Osteoblast (primary cell): ENCODE measurements around the gene DPH1. TPM values are rescaled to one million over a fixed set of nuclear protein-coding genes. Genes with fewer than 3 reads are reported as not detected.
A peak's percentile ranks its signal among the peaks of the same experiment; 100 is the strongest.

Experiments used
- DNase-seq: peaks from one replicate; pipeline ENCODE4 v3.0.0; 2011; ENCODE audit warnings: low spot score, mixed read lengths; ENCODE audit not compliant: insufficient read length; ENCODE audit errors: missing footprints
- H2AFZ ChIP-seq: 2 replicates; pipeline ENCODE4 v1.6.0; 2011; ENCODE audit warnings: mild to moderate bottlenecking, low read length
- H3K27ac ChIP-seq: 2 replicates; pipeline ENCODE4 v1.5.1; 2011; ENCODE audit warnings: mild to moderate bottlenecking, low read depth, low read length, moderate library complexity
- H3K27me3 ChIP-seq: 2 replicates; pipeline ENCODE4 v1.6.0; 2012; ENCODE audit warnings: mild to moderate bottlenecking, control low read depth, inconsistent platforms, low read length, moderate library complexity; ENCODE audit not compliant: insufficient read depth
- H3K36me3 ChIP-seq: 2 replicates; pipeline ENCODE4 v1.5.1; 2011; ENCODE audit warnings: mild to moderate bottlenecking, low read length, control low read depth, moderate library complexity; ENCODE audit not compliant: insufficient read depth
- H3K4me1 ChIP-seq: 2 replicates; pipeline ENCODE4 v1.5.1; 2011; ENCODE audit warnings: mild to moderate bottlenecking, low read length, control low read depth, moderate library complexity; ENCODE audit not compliant: insufficient read depth
- H3K4me2 ChIP-seq: 2 replicates; pipeline ENCODE4 v1.6.0; 2011; ENCODE audit warnings: mild to moderate bottlenecking, low read length; ENCODE audit not compliant: insufficient read depth
- H3K4me3 ChIP-seq: fragments of 200-600 bp; sonication (generic); 3 replicates; pipeline ENCODE4 v1.5.1; 2012; ENCODE audit warnings: mild to moderate bottlenecking, low read length, inconsistent platforms; ENCODE audit not compliant: insufficient read depth
- H3K79me2 ChIP-seq: 2 replicates; pipeline ENCODE4 v1.6.0; 2012; ENCODE audit warnings: mild to moderate bottlenecking, low read length, control low read depth, inconsistent platforms; ENCODE audit not compliant: insufficient read depth
- H3K9me3 ChIP-seq: 2 replicates; pipeline ENCODE4 v1.5.1; 2011; ENCODE audit warnings: low read depth, low read length, control low read depth
- H4K20me1 ChIP-seq: 2 replicates; pipeline ENCODE4 v1.6.0; 2012; ENCODE audit warnings: mild to moderate bottlenecking, low read length, control low read depth; ENCODE audit not compliant: insufficient read depth
- CTCF ChIP-seq: IDR thresholded peaks from 2 replicates; pipeline ENCODE4 v1.5.1; 2011; ENCODE audit warnings: mild to moderate bottlenecking, low read depth, low read length, moderate library complexity; ENCODE audit errors: extremely low read depth
- total RNA-seq: library from RNA; depleted of rRNA; stranded (reverse); fragments of >200 nt; gene quantifications from 2 replicates; pipeline ENCODE4 v1.2.3, GENCODE V29; 2012

The DPH1 gene
- total RNA-seq, 1 donor: 63.7 TPM

DNA sequence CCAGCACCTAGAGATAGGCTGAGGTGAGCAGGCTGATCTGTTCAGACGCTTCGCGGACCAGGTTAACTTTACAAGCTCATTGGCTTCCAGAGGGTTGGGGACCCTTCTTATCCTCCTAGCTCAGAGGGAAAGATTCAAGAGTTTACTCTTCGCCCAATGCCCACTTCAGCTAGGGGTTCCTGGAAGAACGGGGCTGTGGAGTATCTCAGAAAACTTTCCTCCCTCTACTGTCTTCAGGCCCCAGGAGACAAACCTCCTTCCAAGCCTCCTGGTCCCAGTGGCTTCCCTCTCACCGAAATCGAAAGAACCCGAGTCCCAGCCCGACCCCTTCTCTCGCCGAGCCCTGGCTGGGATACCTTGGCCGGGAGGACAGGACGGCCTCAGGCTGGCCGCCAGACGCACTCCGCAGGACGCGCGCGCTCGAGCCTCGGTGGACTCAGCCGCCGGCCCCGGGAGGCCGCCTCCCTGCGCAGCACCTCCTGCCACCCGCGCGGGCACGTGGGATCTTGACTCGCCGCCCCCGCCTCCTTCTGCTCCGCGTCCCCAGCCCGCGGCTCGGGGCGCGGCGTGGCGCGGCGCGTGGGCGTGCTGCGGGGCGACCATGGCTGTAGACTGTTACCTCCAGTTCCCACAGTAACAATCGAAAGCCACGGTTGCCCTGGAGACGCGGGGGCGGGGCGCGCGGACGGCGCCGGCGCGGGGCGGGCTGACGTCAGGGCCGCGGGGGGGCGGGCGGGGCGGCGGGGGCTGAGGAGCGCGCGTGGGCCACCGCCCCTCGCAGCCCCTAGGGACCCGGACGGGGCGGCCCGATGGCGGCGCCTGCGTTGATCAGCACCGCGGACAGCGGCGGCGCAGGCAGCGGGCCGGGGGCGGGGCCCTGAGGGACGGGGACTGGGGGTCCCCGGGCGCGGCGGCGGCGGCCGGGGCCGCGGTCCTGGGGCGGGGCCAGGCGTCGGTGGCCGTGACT is 19.7 kb downstream of the DPH1 start:
- H2AFZ ChIP-seq: peak overlapping the region; percentile 70
- peaks cover 5% of the 10 kb centered on the region for H3K36me3 ChIP-seq
- peak overlapping the region; percentile 88 for H3K27ac ChIP-seq
- H4K20me1 ChIP-seq: no peaks in the 10 kb centered on the region
- H3K79me2 ChIP-seq: peaks cover 2% of the 10 kb centered on the region
- no peak for TF ChIP-seq CTCF
- peaks cover 7% of the 10 kb centered on the region for H3K27me3 ChIP-seq
- DNase-seq: peak; percentile 99
- H3K4me1 ChIP-seq: peaks cover 16% of the 10 kb centered on the region
- no peaks in the 10 kb centered on the region for H3K9me3 ChIP-seq
- H3K4me2 ChIP-seq: peak overlapping the region; percentile 100
- H3K4me3 ChIP-seq: peak overlapping the region; percentile 89

- peaks cover 17% of the 10 kb centered on the region for H3K4me1 ChIP-seq
- H2AFZ ChIP-seq: no peak overlapping the region
- H4K20me1 ChIP-seq: no peaks in the 10 kb centered on the region
- peak overlapping the region; percentile 74 for H3K4me2 ChIP-seq
- peak; percentile 97 for DNase-seq
- H3K4me3 ChIP-seq: peak overlapping the region; percentile 67
- H3K79me2 ChIP-seq: no peaks in the 10 kb centered on the region
- no peaks in the 10 kb centered on the region for H3K9me3 ChIP-seq
- peaks cover 7% of the 10 kb centered on the region for H3K27me3 ChIP-seq
- TF ChIP-seq CTCF: no peak
- no peak overlapping the region for H3K27ac ChIP-seq
- peaks cover 5% of the 10 kb centered on the region for H3K36me3 ChIP-seq
Observed at GRCh38 chr17:2050300-2051060, 20.5 kb downstream of the DPH1 start.

DNA sequence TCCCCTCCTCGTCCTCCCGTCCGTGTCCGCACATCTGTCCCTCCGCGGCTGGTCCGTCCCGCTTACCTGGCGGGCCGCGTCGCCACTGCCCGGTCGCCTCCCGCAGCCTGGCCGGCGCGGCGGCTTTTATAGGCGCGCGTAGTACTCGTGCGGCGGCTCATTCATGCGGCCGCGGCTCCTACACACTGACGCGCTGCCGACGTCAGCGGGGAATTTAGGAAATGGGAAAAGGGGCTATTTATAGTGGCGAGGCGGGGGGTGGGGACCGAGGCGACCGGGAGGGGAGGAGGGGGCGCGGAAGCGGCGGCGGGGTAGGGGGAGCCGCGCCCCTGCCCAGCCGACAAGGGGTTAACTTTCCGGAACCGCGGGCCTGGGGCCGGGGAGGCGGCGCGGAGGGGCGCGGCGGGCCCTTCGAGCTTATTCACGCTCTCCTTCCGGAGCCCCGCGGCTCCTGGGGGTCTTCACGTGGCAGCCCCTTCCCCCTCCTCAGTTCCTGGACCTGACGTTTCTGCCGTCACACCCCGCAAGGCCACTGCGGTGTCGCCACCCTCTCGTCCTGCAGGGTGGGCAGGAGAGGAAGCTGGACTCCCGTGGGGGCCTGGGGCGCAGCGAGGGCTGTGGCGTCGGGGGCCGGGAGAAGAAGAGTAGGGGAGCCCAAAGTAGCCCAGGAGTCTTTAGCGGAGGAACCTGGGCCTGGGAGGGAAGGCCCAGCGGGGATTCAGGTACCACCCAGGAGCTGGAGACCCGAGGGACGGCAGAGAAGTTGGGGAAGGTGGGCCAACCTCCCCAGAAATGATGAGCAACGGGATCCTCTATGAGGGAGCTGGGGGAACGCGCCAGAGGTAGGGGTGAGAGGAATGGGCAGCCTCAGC is 21.3 kb downstream of the DPH1 start:
- peak; percentile 93 for DNase-seq
- Histone ChIP-seq H3K4me1 (peaks cover 17% of the 10 kb centered on the region), H3K9me3 (no peaks in the 10 kb centered on the region)

More for the DNA sequence above, 21.3 kb downstream of the DPH1 start:
- no peak overlapping the region for H2AFZ ChIP-seq
- H3K79me2 ChIP-seq: peaks cover 3% of the 10 kb centered on the region
- H3K4me2 ChIP-seq: peak overlapping the region; percentile 74
- peaks cover 7% of the 10 kb centered on the region for H3K27me3 ChIP-seq
- no peak for TF ChIP-seq CTCF
- H3K27ac ChIP-seq: no peak overlapping the region
- H3K4me3 ChIP-seq: peak overlapping the region; percentile 67
- H3K36me3 ChIP-seq: peaks cover 1% of the 10 kb centered on the region
- H4K20me1 ChIP-seq: no peaks in the 10 kb centered on the region
